ENCODE results near the gene EPS8L3.

- TF ChIP-seq POLR2A (IDR thresholded peaks at IDR 0.05) = no peak
- TF ChIP-seq CTCF (IDR thresholded peaks at IDR 0.05) = no peak
- TF ChIP-seq POLR2AphosphoS5 (IDR thresholded peaks at IDR 0.05) = no peak
These were observed 42.7 kb downstream of the EPS8L3 start for GRCh38 chr1:109721042-109721441.

Measured in upper lobe of left lung (tissue), 4 donors.